Measurements from ENCODE around the gene MGAT5.

DNA sequence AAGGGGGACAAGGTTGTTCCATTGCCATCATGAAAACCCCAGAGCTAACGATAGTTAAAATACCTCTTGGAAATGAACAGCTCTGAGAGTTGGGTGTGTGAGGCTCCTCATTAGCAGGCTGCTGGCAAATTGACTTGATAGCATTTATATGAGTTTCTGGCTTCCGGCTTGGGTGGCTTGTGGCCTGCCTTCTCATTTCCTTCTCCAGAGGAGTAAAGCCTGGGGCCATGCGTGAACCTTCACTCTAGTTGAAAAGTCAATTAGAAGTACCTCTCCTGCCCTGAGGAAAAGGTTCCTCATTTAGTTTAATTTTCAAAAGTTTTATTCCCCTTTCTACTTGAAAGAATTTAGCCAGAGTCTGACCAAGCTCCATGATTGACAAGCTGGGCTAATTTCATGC is 67.1 kb downstream of the MGAT5 start:
- TF ChIP-seq, protein P1, sequence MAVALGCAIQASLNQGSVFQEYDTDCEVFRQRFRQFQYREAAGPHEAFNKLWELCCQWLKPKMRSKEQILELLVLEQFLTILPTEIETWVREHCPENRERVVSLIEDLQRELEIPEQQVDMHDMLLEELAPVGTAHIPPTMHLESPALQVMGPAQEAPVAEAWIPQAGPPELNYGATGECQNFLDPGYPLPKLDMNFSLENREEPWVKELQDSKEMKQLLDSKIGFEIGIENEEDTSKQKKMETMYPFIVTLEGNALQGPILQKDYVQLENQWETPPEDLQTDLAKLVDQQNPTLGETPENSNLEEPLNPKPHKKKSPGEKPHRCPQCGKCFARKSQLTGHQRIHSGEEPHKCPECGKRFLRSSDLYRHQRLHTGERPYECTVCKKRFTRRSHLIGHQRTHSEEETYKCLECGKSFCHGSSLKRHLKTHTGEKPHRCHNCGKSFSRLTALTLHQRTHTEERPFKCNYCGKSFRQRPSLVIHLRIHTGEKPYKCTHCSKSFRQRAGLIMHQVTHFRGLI (tag by site-specific recombination; IDR thresholded peaks at IDR 0.05): no peak
- TF ChIP-seq GLI2 (tag by site-specific recombination; IDR thresholded peaks at IDR 0.05; ENCODE audit: borderline replicate concordance, low read depth) (no peak), PRDM1 (tag by site-specific recombination; IDR thresholded peaks at IDR 0.05) (no peak), FEZF1 (tag by site-specific recombination; IDR thresholded peaks at IDR 0.05) (no peak), ZNF157 (tag by site-specific recombination; IDR thresholded peaks at IDR 0.05) (no peak), YY2 (tag by site-specific recombination; IDR thresholded peaks at IDR 0.05) (no peak), ZNF610 (tag by site-specific recombination; IDR thresholded peaks at IDR 0.05; ENCODE audit: borderline replicate concordance) (no peak), ZNF580 (tag by site-specific recombination; IDR thresholded peaks at IDR 0.05) (no peak), ZNF302 (tag by site-specific recombination; IDR thresholded peaks at IDR 0.05; ENCODE audit: low read depth) (no peak), ZNF529 (tag by site-specific recombination; IDR thresholded peaks at IDR 0.05; ENCODE audit: insufficient replicate concordance) (no peak)
- TF ChIP-seq, protein P2, sequence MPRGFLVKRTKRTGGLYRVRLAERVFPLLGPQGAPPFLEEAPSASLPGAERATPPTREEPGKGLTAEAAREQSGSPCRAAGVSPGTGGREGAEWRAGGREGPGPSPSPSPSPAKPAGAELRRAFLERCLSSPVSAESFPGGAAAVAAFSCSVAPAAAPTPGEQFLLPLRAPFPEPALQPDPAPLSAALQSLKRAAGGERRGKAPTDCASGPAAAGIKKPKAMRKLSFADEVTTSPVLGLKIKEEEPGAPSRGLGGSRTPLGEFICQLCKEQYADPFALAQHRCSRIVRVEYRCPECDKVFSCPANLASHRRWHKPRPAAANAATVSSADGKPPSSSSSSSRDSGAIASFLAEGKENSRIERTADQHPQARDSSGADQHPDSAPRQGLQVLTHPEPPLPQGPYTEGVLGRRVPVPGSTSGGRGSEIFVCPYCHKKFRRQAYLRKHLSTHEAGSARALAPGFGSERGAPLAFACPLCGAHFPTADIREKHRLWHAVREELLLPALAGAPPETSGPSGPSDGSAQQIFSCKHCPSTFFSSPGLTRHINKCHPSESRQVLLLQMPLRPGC (tag by site-specific recombination; IDR thresholded peaks at IDR 0.05): no peak
- TF ChIP-seq, protein P3, sequence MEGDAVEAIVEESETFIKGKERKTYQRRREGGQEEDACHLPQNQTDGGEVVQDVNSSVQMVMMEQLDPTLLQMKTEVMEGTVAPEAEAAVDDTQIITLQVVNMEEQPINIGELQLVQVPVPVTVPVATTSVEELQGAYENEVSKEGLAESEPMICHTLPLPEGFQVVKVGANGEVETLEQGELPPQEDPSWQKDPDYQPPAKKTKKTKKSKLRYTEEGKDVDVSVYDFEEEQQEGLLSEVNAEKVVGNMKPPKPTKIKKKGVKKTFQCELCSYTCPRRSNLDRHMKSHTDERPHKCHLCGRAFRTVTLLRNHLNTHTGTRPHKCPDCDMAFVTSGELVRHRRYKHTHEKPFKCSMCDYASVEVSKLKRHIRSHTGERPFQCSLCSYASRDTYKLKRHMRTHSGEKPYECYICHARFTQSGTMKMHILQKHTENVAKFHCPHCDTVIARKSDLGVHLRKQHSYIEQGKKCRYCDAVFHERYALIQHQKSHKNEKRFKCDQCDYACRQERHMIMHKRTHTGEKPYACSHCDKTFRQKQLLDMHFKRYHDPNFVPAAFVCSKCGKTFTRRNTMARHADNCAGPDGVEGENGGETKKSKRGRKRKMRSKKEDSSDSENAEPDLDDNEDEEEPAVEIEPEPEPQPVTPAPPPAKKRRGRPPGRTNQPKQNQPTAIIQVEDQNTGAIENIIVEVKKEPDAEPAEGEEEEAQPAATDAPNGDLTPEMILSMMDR (tag by site-specific recombination; IDR thresholded peaks at IDR 0.05): no peak
- TF ChIP-seq, protein P4, sequence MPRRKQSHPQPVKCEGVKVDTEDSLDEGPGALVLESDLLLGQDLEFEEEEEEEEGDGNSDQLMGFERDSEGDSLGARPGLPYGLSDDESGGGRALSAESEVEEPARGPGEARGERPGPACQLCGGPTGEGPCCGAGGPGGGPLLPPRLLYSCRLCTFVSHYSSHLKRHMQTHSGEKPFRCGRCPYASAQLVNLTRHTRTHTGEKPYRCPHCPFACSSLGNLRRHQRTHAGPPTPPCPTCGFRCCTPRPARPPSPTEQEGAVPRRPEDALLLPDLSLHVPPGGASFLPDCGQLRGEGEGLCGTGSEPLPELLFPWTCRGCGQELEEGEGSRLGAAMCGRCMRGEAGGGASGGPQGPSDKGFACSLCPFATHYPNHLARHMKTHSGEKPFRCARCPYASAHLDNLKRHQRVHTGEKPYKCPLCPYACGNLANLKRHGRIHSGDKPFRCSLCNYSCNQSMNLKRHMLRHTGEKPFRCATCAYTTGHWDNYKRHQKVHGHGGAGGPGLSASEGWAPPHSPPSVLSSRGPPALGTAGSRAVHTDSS (tag by site-specific recombination; IDR thresholded peaks at IDR 0.05): no peak
- TF ChIP-seq, protein P5, sequence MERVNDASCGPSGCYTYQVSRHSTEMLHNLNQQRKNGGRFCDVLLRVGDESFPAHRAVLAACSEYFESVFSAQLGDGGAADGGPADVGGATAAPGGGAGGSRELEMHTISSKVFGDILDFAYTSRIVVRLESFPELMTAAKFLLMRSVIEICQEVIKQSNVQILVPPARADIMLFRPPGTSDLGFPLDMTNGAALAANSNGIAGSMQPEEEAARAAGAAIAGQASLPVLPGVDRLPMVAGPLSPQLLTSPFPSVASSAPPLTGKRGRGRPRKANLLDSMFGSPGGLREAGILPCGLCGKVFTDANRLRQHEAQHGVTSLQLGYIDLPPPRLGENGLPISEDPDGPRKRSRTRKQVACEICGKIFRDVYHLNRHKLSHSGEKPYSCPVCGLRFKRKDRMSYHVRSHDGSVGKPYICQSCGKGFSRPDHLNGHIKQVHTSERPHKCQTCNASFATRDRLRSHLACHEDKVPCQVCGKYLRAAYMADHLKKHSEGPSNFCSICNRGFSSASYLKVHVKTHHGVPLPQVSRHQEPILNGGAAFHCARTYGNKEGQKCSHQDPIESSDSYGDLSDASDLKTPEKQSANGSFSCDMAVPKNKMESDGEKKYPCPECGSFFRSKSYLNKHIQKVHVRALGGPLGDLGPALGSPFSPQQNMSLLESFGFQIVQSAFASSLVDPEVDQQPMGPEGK (tag by site-specific recombination; IDR thresholded peaks at IDR 0.05): no peak
